Large intestine (tissue), 3 donors: ENCODE results near the gene CASP12. TPM values are rescaled to one million over a fixed set of nuclear protein-coding genes. Genes with fewer than 3 reads are reported as not detected.

Source experiments
- DNase-seq, 2 donors: peaks; one replicate each; pipeline versions ENCODE4 v3.0.0 to v3.0.0-alpha.2; 2013
- H3K27ac ChIP-seq: one replicate; pipeline ENCODE4 v1.5.1; 2013; ENCODE audit warnings: low read length
- H3K27me3 ChIP-seq: 2 replicates; pipeline ENCODE4 v1.6.1; 2013; ENCODE audit warnings: low read length; ENCODE audit not compliant: control insufficient read depth, insufficient read depth
- H3K36me3 ChIP-seq: 2 replicates; pipeline ENCODE4 v1.6.1; 2013; ENCODE audit warnings: low read length; ENCODE audit not compliant: control insufficient read depth, insufficient read depth
- H3K4me1 ChIP-seq: one replicate; pipeline ENCODE4 v1.6.1; 2013; ENCODE audit warnings: low read length; ENCODE audit not compliant: control insufficient read depth, insufficient read depth
- H3K4me3 ChIP-seq: one replicate; pipeline ENCODE4 v1.5.1; 2013; ENCODE audit warnings: low read length
- H3K9me3 ChIP-seq: one replicate; pipeline ENCODE4 v1.6.1; 2013; ENCODE audit warnings: mild to moderate bottlenecking, low read depth, low read length, moderate library complexity; ENCODE audit not compliant: control insufficient read depth
- WGBS: methylation state at CpG from one replicate; pipeline ENCODE4 v1.1.5; 2013; ENCODE audit warnings: low lambda C conversion rate; ENCODE audit not compliant: insufficient coverage; 5-methylcytosine and 5-hydroxymethylcytosine counted together
- polyA plus RNA-seq: library from polyadenylated mRNA; unstranded; fragments of 120-200 nt; gene quantifications from one replicate; pipeline ENCODE4 v1.2.1, GENCODE V29; 2013

The CASP12 gene
- polyA plus RNA-seq, 1 donor = 0.49 TPM

DNA sequence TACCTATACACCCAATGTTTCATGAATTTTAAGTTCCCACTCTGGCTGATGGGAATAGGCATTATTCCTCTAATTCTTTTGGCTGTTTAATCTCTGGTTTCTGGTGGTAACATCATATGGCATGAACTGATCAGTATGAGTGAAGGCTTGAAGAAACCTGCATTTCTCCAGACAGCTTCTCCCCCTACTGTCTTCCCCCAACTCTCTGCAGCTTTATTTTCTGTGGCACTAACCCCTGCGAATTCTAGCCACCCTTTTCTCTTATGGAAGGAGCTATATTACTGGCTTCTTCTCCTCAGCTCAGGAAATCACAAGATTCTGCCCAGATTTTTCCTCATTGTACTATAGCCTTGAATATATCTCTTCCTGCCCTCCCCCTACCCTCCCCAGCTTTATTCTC is 57.1 kb downstream of the CASP12 start:
- no peaks in the 10 kb centered on the region for H3K27me3 ChIP-seq
- H3K36me3 ChIP-seq = no peaks in the 10 kb centered on the region
- no peaks in the 10 kb centered on the region for H3K9me3 ChIP-seq
- no peak overlapping the region for H3K4me3 ChIP-seq
- WGBS = 100% methylated on average over 1 of the region's 1 CpG
- no peak for DNase-seq
- no peaks in the 10 kb centered on the region for H3K4me1 ChIP-seq
- H3K27ac ChIP-seq = no peak overlapping the region

DNA sequence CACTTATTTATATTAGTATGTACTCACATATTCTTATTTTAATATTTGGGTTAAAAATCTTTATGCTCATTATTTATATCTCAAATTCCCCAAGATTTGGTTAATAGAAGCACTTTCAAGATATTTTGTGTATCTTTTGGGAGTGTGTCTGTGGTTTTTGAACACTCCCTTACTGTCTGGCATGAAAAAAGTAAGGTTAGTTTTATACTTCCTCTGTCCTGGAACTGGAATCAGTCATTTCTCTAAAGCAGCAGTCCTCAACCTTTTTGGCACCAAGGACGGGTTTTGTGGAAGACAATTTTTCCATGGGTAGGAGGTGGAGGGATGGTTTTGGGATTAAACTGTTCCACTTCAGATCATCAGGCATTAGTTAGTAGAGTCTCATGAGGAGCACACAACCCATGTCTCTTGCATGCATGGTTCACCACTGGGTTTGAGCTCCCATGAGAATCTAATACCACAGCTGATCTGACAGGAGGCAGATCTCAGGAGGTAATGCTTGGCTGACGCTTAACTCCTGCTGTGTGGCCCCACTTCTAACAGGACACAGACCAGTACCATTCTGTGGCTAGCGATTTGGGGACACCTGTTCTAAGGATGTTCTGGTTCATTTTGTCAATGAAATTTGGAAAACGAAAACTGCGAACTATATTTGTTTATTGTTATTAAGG is 60.2 kb downstream of the CASP12 start:
- Histone ChIP-seq H3K27ac (no peak overlapping the region), H3K4me3 (no peak overlapping the region), H3K9me3 (no peaks in the 10 kb centered on the region), H3K36me3 (no peaks in the 10 kb centered on the region), H3K27me3 (no peaks in the 10 kb centered on the region), H3K4me1 (no peaks in the 10 kb centered on the region)
- DNase-seq = no peak
- WGBS = 100% methylated on average over 2 of the region's 5 CpGs

DNA sequence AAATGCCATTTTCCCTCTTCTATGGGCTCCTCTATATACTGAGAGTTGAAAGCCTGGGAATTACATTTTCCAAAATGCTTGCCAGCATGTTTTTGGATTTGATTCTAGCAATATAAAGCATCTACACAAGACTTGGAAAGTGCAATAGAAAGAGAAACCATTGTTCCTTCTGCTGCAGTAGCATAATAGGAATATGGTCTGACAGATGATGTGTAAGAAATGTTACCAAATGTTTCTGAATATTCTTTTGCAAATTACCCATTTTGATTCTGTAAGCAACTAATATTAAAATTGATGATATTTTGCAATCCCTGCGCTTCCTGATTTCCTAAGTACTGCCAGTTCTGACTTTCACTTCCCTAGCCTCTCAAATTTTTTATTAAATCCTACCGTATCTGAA is 61.6 kb downstream of the CASP12 start:
- Histone ChIP-seq H3K27me3 (no peaks in the 10 kb centered on the region), H3K27ac (no peak overlapping the region), H3K9me3 (no peaks in the 10 kb centered on the region), H3K4me3 (no peak overlapping the region), H3K36me3 (no peaks in the 10 kb centered on the region), H3K4me1 (no peaks in the 10 kb centered on the region)
- no peak for DNase-seq
- 13% methylated on average over 1 of the region's 2 CpGs for WGBS

Other genes with a start within 250 kb of the CASP12 start
- gene CASP4, start 70.1 kb upstream of the CASP12 start, polyA plus RNA-seq = 89.7 TPM
- 15.2 TPM for gene CASP5, start 124.7 kb upstream of the CASP12 start, polyA plus RNA-seq
- 135 TPM for gene CASP1, start 136.7 kb upstream of the CASP12 start, polyA plus RNA-seq
- gene CARD16, start 146.9 kb upstream of the CASP12 start, polyA plus RNA-seq = 25.6 TPM
- not detected for gene CARD18, start 241.3 kb upstream of the CASP12 start, polyA plus RNA-seq